Suprapubic skin (tissue), 4 donors: ENCODE results near the gene BIRC3.

Experiments used
- CTCF ChIP-seq, 2 donors: fragments of 200-600 bp in 1 of 2; fragments of 450-650 bp in 1 of 2; sonication (generic) in 1 of 2; IDR thresholded peaks; one replicate each; pipeline ENCODE4 v1.5.1; 2016 to 2019; ENCODE audit warnings: antibody characterized with exemption in 2 of 2, mild to moderate bottlenecking in 1 of 2, moderate library complexity in 1 of 2
- EP300 ChIP-seq: sonication (generic); formaldehyde crosslinking; IDR thresholded peaks from one replicate; pipeline ENCODE4 v1.6.1; 2017; ENCODE audit warnings: antibody characterized with exemption
- POLR2A ChIP-seq, 2 donors: fragments of 450-650 bp; IDR thresholded peaks; one replicate each; pipeline ENCODE4 v1.6.1; 2017; ENCODE audit warnings: antibody characterized with exemption in 2 of 2, mild to moderate bottlenecking in 2 of 2, moderate library complexity in 2 of 2
- POLR2AphosphoS5 ChIP-seq, 3 donors: sonication (generic); formaldehyde crosslinking; IDR thresholded peaks; one replicate each; pipeline ENCODE4 v1.6.1; 2017; ENCODE audit warnings: antibody characterized with exemption in 3 of 3

GRCh38 chr11:102332611-102332994, 15.3 kb downstream of the BIRC3 start:
- TF ChIP-seq CTCF (IDR thresholded peaks at IDR 0.05) (no peak), POLR2A (IDR thresholded peaks at IDR 0.05) (no peak), EP300 (no peak), POLR2AphosphoS5 (IDR thresholded peaks at IDR 0.05) (no peak)
